Progenitor cell of endocrine pancreas (in vitro differentiated cells): ENCODE results near the gene PSORS1C1. TPM values are rescaled to one million over a fixed set of nuclear protein-coding genes. Genes with fewer than 3 reads are reported as not detected.
A peak's percentile ranks its signal among the peaks of the same experiment; 100 is the strongest.

ENCODE experiments used
- DNase-seq: peaks from one replicate; pipeline ENCODE4 v3.0.0; 2021; ENCODE audit warnings: low spot score; ENCODE audit not compliant: unreplicated experiment
- H3K27ac Mint-ChIP-seq: 2 replicates; pipeline ENCODE4 v1.8.0; 2021; ENCODE audit warnings: mild to moderate bottlenecking, moderate library complexity, mixed read lengths
- H3K27me3 Mint-ChIP-seq: 2 replicates; pipeline ENCODE4 v1.8.0; 2021; ENCODE audit warnings: mixed read lengths
- H3K36me3 Mint-ChIP-seq: 2 replicates; pipeline ENCODE4 v1.8.0; 2022; ENCODE audit warnings: mixed read lengths; ENCODE audit not compliant: insufficient read depth
- H3K4me1 Mint-ChIP-seq: 2 replicates; pipeline ENCODE4 v1.8.0; 2021; ENCODE audit warnings: low read depth, mixed read lengths
- H3K4me3 Mint-ChIP-seq: 2 replicates; pipeline ENCODE4 v1.8.0; 2021; ENCODE audit warnings: low read depth, mild to moderate bottlenecking, moderate library complexity, mixed read lengths
- H3K9me3 Mint-ChIP-seq: 2 replicates; pipeline ENCODE4 v1.8.0; 2021; ENCODE audit warnings: low read depth, mixed read lengths
- total RNA-seq: library from RNA; stranded (reverse); gene quantifications from 2 replicates; pipeline ENCODE4 v1.2.1, GENCODE V29; 2021
- TF ChIP-seq, protein P1 (sequence below): fragments of 200-600 bp; sonication (generic); IDR thresholded peaks from one replicate; pipeline ENCODE4 v1.5.0; 2021; ENCODE audit warnings: antibody characterized with exemption, mild to moderate bottlenecking; ENCODE audit not compliant: unreplicated experiment

The PSORS1C1 gene
- total RNA-seq, 1 donor from 2014 or later: not detected

DNA sequence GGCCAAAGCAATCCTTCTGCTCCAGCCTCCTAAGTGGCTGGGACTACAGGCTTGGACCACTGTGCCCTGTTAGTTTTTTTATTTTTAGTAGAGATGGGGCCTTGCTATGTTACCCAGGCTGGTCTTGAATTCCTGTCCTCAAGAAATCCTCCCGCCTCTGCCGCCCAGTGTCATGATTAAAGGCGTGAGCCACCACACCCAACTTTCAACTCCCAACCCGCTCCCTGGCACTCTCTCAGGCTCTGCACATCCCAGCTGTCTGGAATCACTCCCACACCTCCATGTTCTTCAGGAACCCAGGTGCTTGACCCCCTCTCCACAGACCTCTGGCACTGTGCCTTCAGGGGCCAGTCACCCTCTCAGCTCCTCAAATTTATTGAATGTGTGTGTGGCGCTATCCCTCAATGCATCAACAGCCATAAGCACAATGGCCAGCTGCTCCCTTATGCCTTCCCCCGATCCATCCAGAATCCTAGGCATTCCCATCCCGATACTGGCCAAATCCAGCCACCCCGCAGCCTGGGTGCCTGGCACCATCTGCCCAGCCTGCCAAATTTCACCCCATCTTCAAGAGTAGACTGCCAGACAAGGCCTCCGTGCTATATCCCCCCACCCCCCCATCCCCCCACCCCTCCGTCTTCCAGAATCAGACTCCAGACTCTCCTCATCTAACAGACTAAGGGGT is 56.5 kb downstream of the PSORS1C1 start:
- Mint-ChIP-seq H3K4me3 (no peak overlapping the region), H3K27ac (peak overlapping the region; percentile 87), H3K4me1 (no peaks in the 10 kb centered on the region), H3K9me3 (no peaks in the 10 kb centered on the region), H3K27me3 (peaks cover 39% of the 10 kb centered on the region), H3K36me3 (no peaks in the 10 kb centered on the region)
- DNase-seq: no peak
- TF ChIP-seq, protein P1, sequence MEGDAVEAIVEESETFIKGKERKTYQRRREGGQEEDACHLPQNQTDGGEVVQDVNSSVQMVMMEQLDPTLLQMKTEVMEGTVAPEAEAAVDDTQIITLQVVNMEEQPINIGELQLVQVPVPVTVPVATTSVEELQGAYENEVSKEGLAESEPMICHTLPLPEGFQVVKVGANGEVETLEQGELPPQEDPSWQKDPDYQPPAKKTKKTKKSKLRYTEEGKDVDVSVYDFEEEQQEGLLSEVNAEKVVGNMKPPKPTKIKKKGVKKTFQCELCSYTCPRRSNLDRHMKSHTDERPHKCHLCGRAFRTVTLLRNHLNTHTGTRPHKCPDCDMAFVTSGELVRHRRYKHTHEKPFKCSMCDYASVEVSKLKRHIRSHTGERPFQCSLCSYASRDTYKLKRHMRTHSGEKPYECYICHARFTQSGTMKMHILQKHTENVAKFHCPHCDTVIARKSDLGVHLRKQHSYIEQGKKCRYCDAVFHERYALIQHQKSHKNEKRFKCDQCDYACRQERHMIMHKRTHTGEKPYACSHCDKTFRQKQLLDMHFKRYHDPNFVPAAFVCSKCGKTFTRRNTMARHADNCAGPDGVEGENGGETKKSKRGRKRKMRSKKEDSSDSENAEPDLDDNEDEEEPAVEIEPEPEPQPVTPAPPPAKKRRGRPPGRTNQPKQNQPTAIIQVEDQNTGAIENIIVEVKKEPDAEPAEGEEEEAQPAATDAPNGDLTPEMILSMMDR: no peak

DNA sequence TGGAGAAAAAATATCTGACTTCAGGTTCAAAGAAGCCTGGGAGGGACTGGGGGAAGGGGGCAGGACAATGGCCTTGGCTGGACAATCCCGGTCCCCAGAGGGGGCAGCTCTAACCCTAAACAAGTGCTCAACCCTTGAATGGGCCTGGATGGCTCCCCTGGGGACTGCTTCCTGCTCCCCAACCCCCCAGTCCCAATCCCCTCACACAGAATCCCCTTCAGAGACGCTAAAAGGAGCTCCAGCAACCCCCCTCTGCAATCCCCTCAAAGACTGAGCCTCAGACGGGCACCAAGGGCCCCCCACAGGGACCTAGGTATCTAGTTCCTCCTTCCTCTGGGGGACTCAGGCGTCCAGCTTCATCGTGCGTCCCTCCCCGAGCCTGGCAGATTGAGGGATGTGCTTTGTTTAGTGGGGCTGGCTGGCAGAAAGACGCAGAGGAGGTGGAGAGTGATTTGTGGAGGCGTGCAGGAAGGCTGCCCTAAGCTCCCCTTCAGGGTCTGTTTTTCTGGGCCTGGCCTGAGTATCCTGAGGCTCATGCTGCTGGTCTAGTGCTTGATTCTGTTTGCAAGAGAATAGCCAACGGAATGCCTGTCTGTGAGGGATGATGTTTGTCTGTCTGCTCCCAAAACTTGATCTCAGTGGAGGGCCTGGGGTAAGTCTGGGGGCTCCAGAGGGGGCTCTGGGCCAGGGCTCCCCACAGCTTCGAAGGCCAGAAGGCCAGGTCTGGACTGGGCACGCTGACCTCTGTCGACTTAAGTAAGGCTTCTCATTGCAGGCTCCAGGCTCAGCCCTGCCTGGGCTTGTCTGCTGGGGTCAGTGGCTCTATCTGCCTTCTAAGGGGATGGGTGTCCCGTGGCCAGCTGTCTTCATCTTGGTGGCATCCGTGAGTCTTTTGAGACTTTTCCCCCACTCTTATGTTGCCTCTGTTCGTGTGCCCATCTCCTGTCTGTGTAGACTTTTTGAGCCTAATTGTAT is 57.6 kb downstream of the PSORS1C1 start:
- no peaks in the 10 kb centered on the region for H3K4me1 Mint-ChIP-seq
- H3K36me3 Mint-ChIP-seq: no peaks in the 10 kb centered on the region
- H3K4me3 Mint-ChIP-seq: no peak overlapping the region
- no peak overlapping the region for H3K27ac Mint-ChIP-seq
- DNase-seq: no peak
- H3K9me3 Mint-ChIP-seq: no peaks in the 10 kb centered on the region
- TF ChIP-seq, protein P1: no peak
- H3K27me3 Mint-ChIP-seq: peaks cover 40% of the 10 kb centered on the region

DNA sequence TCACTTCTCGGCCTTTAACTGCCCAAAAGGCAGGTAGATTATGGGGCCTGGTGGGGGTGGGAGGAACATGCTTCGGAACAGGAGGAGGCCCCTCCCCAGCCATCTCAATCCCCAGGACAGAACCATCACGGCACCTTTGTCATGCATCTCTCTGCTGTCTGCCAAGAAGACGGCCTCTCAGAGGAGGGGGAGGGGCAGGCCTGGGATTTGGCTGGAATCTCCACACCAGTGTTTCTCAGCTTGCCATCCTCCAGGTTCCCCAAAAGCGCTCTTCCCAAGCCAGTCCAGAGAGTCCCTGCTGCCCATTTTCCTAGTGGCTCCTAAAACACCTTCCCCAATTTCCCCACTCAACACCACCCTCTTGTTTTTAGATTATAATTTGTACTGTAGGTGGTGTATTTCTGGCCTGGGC is 58.4 kb downstream of the PSORS1C1 start:
- Mint-ChIP-seq H3K4me1 (no peaks in the 10 kb centered on the region), H3K4me3 (no peak overlapping the region), H3K9me3 (no peaks in the 10 kb centered on the region), H3K27me3 (peaks cover 36% of the 10 kb centered on the region), H3K27ac (no peak overlapping the region), H3K36me3 (no peaks in the 10 kb centered on the region)
- DNase-seq: no peak
- TF ChIP-seq, protein P1: no peak

DNA sequence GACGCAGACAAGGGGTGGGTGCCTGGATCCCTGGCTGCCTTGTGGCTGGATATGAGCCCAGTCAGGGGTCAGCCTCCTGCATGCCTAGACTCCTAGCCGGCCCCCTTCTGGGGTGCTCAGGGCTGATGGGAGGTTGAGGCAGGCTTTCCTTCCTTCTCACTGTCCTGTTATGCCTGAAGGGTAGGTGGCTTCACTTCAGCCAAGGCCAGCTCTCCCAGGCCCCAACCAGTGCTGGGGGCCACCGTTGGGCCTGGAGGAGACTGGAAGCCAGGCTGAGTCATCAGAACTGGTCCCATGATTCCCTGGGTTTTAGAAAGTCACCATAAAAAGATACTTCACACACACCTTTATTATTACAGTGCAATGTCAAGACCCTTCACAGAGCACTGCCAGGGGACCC is 58.8 kb downstream of the PSORS1C1 start:
- H3K4me1 Mint-ChIP-seq: no peaks in the 10 kb centered on the region
- TF ChIP-seq, protein P1: no peak

DNA sequence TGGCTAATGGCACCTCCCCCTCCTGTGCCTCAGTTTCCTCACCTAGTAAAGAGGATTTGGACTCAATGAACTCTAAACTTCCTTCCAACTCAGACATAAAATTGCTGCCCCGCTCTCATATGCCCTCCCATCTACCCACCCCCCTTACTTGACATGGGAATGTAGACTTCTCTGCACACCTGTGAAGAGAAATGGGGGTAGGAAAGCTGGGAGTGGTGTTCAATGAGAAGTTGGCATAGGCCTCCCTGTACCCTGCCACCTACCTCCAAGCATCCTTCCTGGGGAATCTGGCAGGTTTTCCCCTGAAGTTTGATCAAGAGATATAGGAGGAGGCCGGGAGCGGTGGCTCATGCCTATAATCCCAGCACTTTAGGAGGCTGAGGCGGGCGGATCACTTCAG is 59.8 kb downstream of the PSORS1C1 start:
- H3K36me3 Mint-ChIP-seq: no peaks in the 10 kb centered on the region
- H3K4me1 Mint-ChIP-seq: no peaks in the 10 kb centered on the region
- TF ChIP-seq, protein P1: no peak
- no peaks in the 10 kb centered on the region for H3K9me3 Mint-ChIP-seq
- no peak for DNase-seq
- H3K27ac Mint-ChIP-seq: no peak overlapping the region
- peaks cover 29% of the 10 kb centered on the region for H3K27me3 Mint-ChIP-seq
- H3K4me3 Mint-ChIP-seq: no peak overlapping the region

More for the DNA sequence above, 58.8 kb downstream of the PSORS1C1 start:
- Mint-ChIP-seq H3K27me3 (peaks cover 34% of the 10 kb centered on the region), H3K9me3 (no peaks in the 10 kb centered on the region), H3K36me3 (no peaks in the 10 kb centered on the region), H3K4me3 (no peak overlapping the region), H3K27ac (no peak overlapping the region)
- DNase-seq: no peak
